Adipocyte (in vitro differentiated cells): ENCODE data around the gene ASIC5.

ENCODE experiments used
- DNase-seq: peaks from one replicate; pipeline ENCODE4 v3.0.0-alpha.2; 2015; ENCODE audit warnings: low read depth
- H3K27me3 ChIP-seq: replicated peaks from 2 replicates; pipeline ENCODE4 v1.7.0; 2013; ENCODE audit warnings: mild to moderate bottlenecking, low read length, moderate library complexity; ENCODE audit not compliant: control insufficient read depth, insufficient read depth
- H3K36me3 ChIP-seq: 2 replicates; pipeline ENCODE4 v1.7.0; 2013; ENCODE audit warnings: low read length, mild to moderate bottlenecking, moderate library complexity; ENCODE audit not compliant: control insufficient read depth, insufficient read depth, severe bottlenecking
- H3K4me1 ChIP-seq: 2 replicates; pipeline ENCODE4 v1.7.0; 2013; ENCODE audit warnings: mild to moderate bottlenecking, low read length, moderate library complexity; ENCODE audit not compliant: control insufficient read depth, insufficient read depth
- H3K4me3 ChIP-seq: 2 replicates; pipeline ENCODE4 v1.7.0; 2013; ENCODE audit warnings: mild to moderate bottlenecking, low read length, moderate library complexity
- H3K9ac ChIP-seq: 2 replicates; pipeline ENCODE4 v1.7.0; 2013; ENCODE audit warnings: mild to moderate bottlenecking, low read length, moderate library complexity
- H3K9me3 ChIP-seq: 2 replicates; pipeline ENCODE4 v1.7.0; 2013; ENCODE audit warnings: mild to moderate bottlenecking, low read length, moderate library complexity; ENCODE audit not compliant: control insufficient read depth

ASIC5 gene

GRCh38 chr4:155866177-155866576 is at the start of gene ASIC5:
TSS of gene ASIC5 (minus strand) at chr4:155866277. CDS start at chr4:155866226, 51 bp downstream.
- Histone ChIP-seq H3K4me1 (no peaks in the 10 kb centered on the region), H3K36me3 (no peaks in the 10 kb centered on the region), H3K4me3 (no peak within 1 kb of the TSS), H3K9me3 (no peaks in the 10 kb centered on the region), H3K27me3 (no peaks in the 10 kb centered on the region), H3K9ac (no peak within 1 kb of the TSS)
- no peak for DNase-seq

- DNase-seq = no peak
- Histone ChIP-seq H3K4me3 (no peak overlapping the region), H3K27me3 (no peaks in the 10 kb centered on the region), H3K36me3 (no peaks in the 10 kb centered on the region), H3K9me3 (no peaks in the 10 kb centered on the region), H3K4me1 (no peaks in the 10 kb centered on the region), H3K9ac (no peak overlapping the region)
These were observed 48.7 kb upstream of the ASIC5 start for GRCh38 chr4:155914782-155915181.

GRCh38 chr4:155911905-155912304 is 45.8 kb upstream of the ASIC5 start:
- H3K4me1 ChIP-seq = peaks cover 19% of the 10 kb centered on the region
- H3K36me3 ChIP-seq = no peaks in the 10 kb centered on the region
- H3K27me3 ChIP-seq = no peaks in the 10 kb centered on the region
- no peaks in the 10 kb centered on the region for H3K9me3 ChIP-seq
- no peak overlapping the region for H3K4me3 ChIP-seq
- DNase-seq = no peak
- no peak overlapping the region for H3K9ac ChIP-seq

GRCh38 chr4:155909615-155910226 is 43.6 kb upstream of the ASIC5 start:
- Histone ChIP-seq H3K4me3 (no peak overlapping the region), H3K9me3 (no peaks in the 10 kb centered on the region), H3K36me3 (no peaks in the 10 kb centered on the region), H3K27me3 (no peaks in the 10 kb centered on the region), H3K4me1 (peaks cover 28% of the 10 kb centered on the region), H3K9ac (no peak overlapping the region)
- DNase-seq = no peak

GRCh38 chr4:155908187-155909139 is 42.4 kb upstream of the ASIC5 start:
- Histone ChIP-seq H3K9me3 (no peaks in the 10 kb centered on the region), H3K36me3 (no peaks in the 10 kb centered on the region), H3K4me3 (no peak overlapping the region), H3K9ac (no peak overlapping the region), H3K4me1 (peaks cover 28% of the 10 kb centered on the region), H3K27me3 (no peaks in the 10 kb centered on the region)
- DNase-seq = no peak

- H3K4me3 ChIP-seq = peak overlapping the region; percentile 55
These were observed 41.5 kb upstream of the ASIC5 start for GRCh38 chr4:155907556-155907955.

GRCh38 chr4:155906554-155907247 is 40.6 kb upstream of the ASIC5 start:
- no peaks in the 10 kb centered on the region for H3K27me3 ChIP-seq
- peak overlapping the region; percentile 60 for H3K4me3 ChIP-seq
- peak; percentile 100 for DNase-seq
- no peaks in the 10 kb centered on the region for H3K36me3 ChIP-seq
- no peak overlapping the region for H3K9ac ChIP-seq
- peaks cover 34% of the 10 kb centered on the region for H3K4me1 ChIP-seq
- no peaks in the 10 kb centered on the region for H3K9me3 ChIP-seq

More at GRCh38 chr4:155907556-155907955, 41.5 kb upstream of the ASIC5 start:
- H3K27me3 ChIP-seq = no peaks in the 10 kb centered on the region
- no peaks in the 10 kb centered on the region for H3K9me3 ChIP-seq
- peak; percentile 33 for DNase-seq
- peak overlapping the region; percentile 10 for H3K9ac ChIP-seq
- H3K36me3 ChIP-seq = no peaks in the 10 kb centered on the region
- H3K4me1 ChIP-seq = peaks cover 34% of the 10 kb centered on the region

GRCh38 chr4:155904331-155904730 is 38.3 kb upstream of the ASIC5 start:
- H3K4me1 ChIP-seq = peaks cover 48% of the 10 kb centered on the region
- DNase-seq = no peak
- no peaks in the 10 kb centered on the region for H3K9me3 ChIP-seq
- H3K4me3 ChIP-seq = no peak overlapping the region
- no peak overlapping the region for H3K9ac ChIP-seq
- no peaks in the 10 kb centered on the region for H3K27me3 ChIP-seq
- no peaks in the 10 kb centered on the region for H3K36me3 ChIP-seq

GRCh38 chr4:155903453-155903852 is 37.4 kb upstream of the ASIC5 start, which contains the start of gene TDO2:
TSS of gene TDO2 (plus strand) at chr4:155903696. CDS start at chr4:155903759, 63 bp downstream.
- Histone ChIP-seq H3K27me3 (no peaks in the 10 kb centered on the region), H3K4me1 (peaks cover 44% of the 10 kb centered on the region), H3K9me3 (no peaks in the 10 kb centered on the region), H3K36me3 (no peaks in the 10 kb centered on the region), H3K9ac (no peak within 1 kb of the TSS), H3K4me3 (no peak within 1 kb of the TSS)
- no peak for DNase-seq

GRCh38 chr4:155901013-155901412 is 34.9 kb upstream of the ASIC5 start:
- Histone ChIP-seq H3K9me3 (peaks cover 2% of the 10 kb centered on the region), H3K36me3 (no peaks in the 10 kb centered on the region), H3K4me1 (peaks cover 20% of the 10 kb centered on the region), H3K4me3 (no peak overlapping the region), H3K9ac (no peak overlapping the region), H3K27me3 (no peaks in the 10 kb centered on the region)
- no peak for DNase-seq

GRCh38 chr4:155900381-155900780 is 34.3 kb upstream of the ASIC5 start:
- Histone ChIP-seq H3K4me3 (no peak overlapping the region), H3K9ac (no peak overlapping the region), H3K4me1 (peaks cover 20% of the 10 kb centered on the region)

More at GRCh38 chr4:155900381-155900780, 34.3 kb upstream of the ASIC5 start:
- Histone ChIP-seq H3K27me3 (no peaks in the 10 kb centered on the region), H3K36me3 (no peaks in the 10 kb centered on the region), H3K9me3 (peaks cover 2% of the 10 kb centered on the region)
- DNase-seq = peak; percentile 44
